ENCODE measurements around the gene GTSE1.

The GTSE1 gene

GRCh38 chr22:46335201-46336118 lies 38.8 kb downstream of the GTSE1 start, which contains the start of gene TRMU:
Gene TRMU (plus strand): TSS chr22:46335714. CDS start chr22:46335765, 51 bp downstream.
- H2AFZ ChIP-seq (ENCODE audit: low read depth, low read length, severe bottlenecking): peak within 1 kb of the TSS; percentile 94
- TF ChIP-seq EZH2phosphoT487 (conservative IDR thresholded peaks at IDR 0.05; ENCODE audit: low read length) (no peak), CTCF (IDR thresholded peaks at IDR 0.05; ENCODE audit: insufficient read depth, low read length, poor library complexity, severe bottlenecking) (no peak)
- peaks cover 24% of the 10 kb centered on the region for H3K79me2 ChIP-seq (ENCODE audit: insufficient read depth, low read length)
- H3K9me3 ChIP-seq (ENCODE audit: insufficient read depth, low read length): no peaks in the 10 kb centered on the region
- no peaks in the 10 kb centered on the region for H3K27me3 ChIP-seq (ENCODE audit: low read length)
- H3K4me2 ChIP-seq (ENCODE audit: low read depth, low read length, poor library complexity, severe bottlenecking): peak within 1 kb of the TSS; percentile 92
- H4K20me1 ChIP-seq (ENCODE audit: low read depth, low read length): no peaks in the 10 kb centered on the region
- peaks cover 15% of the 10 kb centered on the region for H3F3A ChIP-seq (ENCODE audit: insufficient read depth)
- peak within 1 kb of the TSS; percentile 82 for H3K9ac ChIP-seq (ENCODE audit: low read length)
- H3K4me3 ChIP-seq (ENCODE audit: insufficient read depth, low read length, poor library complexity, severe bottlenecking): peak within 1 kb of the TSS; percentile 74
- no peaks in the 10 kb centered on the region for H3K36me3 ChIP-seq (ENCODE audit: low read length)
- peak within 1 kb of the TSS; percentile 55 for H3K27ac ChIP-seq (ENCODE audit: low read depth, low read length)
- H3K9me2 ChIP-seq (replicated peaks; ENCODE audit: insufficient read depth, low read length): no peaks in the 10 kb centered on the region

- TF ChIP-seq CTCF (IDR thresholded peaks at IDR 0.05; ENCODE audit: insufficient read depth, low read length, poor library complexity, severe bottlenecking): no peak
- TF ChIP-seq EZH2phosphoT487 (conservative IDR thresholded peaks at IDR 0.05; ENCODE audit: low read length): no peak
- Histone ChIP-seq H3K9me2 (replicated peaks; ENCODE audit: insufficient read depth, low read length) (no peaks in the 10 kb centered on the region), H4K20me1 (ENCODE audit: low read depth, low read length) (no peaks in the 10 kb centered on the region), H3K9ac (ENCODE audit: low read length) (peak overlapping the region; percentile 82), H3K27me3 (ENCODE audit: low read length) (no peaks in the 10 kb centered on the region), H3K9me3 (ENCODE audit: insufficient read depth, low read length) (no peaks in the 10 kb centered on the region), H3K79me2 (ENCODE audit: insufficient read depth, low read length) (peaks cover 24% of the 10 kb centered on the region), H3K27ac (ENCODE audit: low read depth, low read length) (no peak overlapping the region), H3K4me2 (ENCODE audit: low read depth, low read length, poor library complexity, severe bottlenecking) (peak overlapping the region; percentile 92), H3F3A (ENCODE audit: insufficient read depth) (peaks cover 15% of the 10 kb centered on the region), H2AFZ (ENCODE audit: low read depth, low read length, severe bottlenecking) (peak overlapping the region; percentile 4), H3K36me3 (ENCODE audit: low read length) (no peaks in the 10 kb centered on the region), H3K4me3 (ENCODE audit: insufficient read depth, low read length, poor library complexity, severe bottlenecking) (peak overlapping the region; percentile 74)
These were observed 39.7 kb downstream of the GTSE1 start for GRCh38 chr22:46336119-46337078.

GRCh38 chr22:46337870-46338269 lies 41.2 kb downstream of the GTSE1 start:
- Histone ChIP-seq H3F3A (ENCODE audit: insufficient read depth) (peaks cover 15% of the 10 kb centered on the region), H3K4me2 (ENCODE audit: low read depth, low read length, poor library complexity, severe bottlenecking) (no peak overlapping the region), H3K4me3 (ENCODE audit: insufficient read depth, low read length, poor library complexity, severe bottlenecking) (no peak overlapping the region), H3K27me3 (ENCODE audit: low read length) (no peaks in the 10 kb centered on the region), H3K9ac (ENCODE audit: low read length) (no peak overlapping the region), H3K36me3 (ENCODE audit: low read length) (no peaks in the 10 kb centered on the region), H4K20me1 (ENCODE audit: low read depth, low read length) (no peaks in the 10 kb centered on the region), H3K79me2 (ENCODE audit: insufficient read depth, low read length) (peaks cover 24% of the 10 kb centered on the region), H3K27ac (ENCODE audit: low read depth, low read length) (no peak overlapping the region), H3K9me3 (ENCODE audit: insufficient read depth, low read length) (no peaks in the 10 kb centered on the region), H2AFZ (ENCODE audit: low read depth, low read length, severe bottlenecking) (no peak overlapping the region), H3K9me2 (replicated peaks; ENCODE audit: insufficient read depth, low read length) (no peaks in the 10 kb centered on the region)
- TF ChIP-seq CTCF (IDR thresholded peaks at IDR 0.05; ENCODE audit: insufficient read depth, low read length, poor library complexity, severe bottlenecking) (no peak), EZH2phosphoT487 (conservative IDR thresholded peaks at IDR 0.05; ENCODE audit: low read length) (no peak)

All from SU-DHL-6 (cell line).